Neural cell (in vitro differentiated cells): ENCODE results near the gene OXCT1. TPM values are rescaled to one million over a fixed set of nuclear protein-coding genes. Genes with fewer than 3 reads are reported as not detected.

Source experiments
- H2AFZ ChIP-seq: fragments of 200-600, 300-800 bp; sonication (generic), shearing (Covaris generic); 2 replicates; pipeline ENCODE4 v1.6.0; 2014; ENCODE audit warnings: low read depth, mild to moderate bottlenecking, antibody characterized with exemption, low read length, moderate library complexity
- H3F3A ChIP-seq: fragments of 200-600 bp; shearing (Covaris generic); 2 replicates; pipeline ENCODE4 v1.6.1; 2016; ENCODE audit warnings: mild to moderate bottlenecking, moderate library complexity, mixed read lengths, antibody characterized with exemption, low read length; ENCODE audit not compliant: insufficient read depth, poor library complexity, severe bottlenecking
- H3K27ac ChIP-seq: fragments of 200-600, 300-800 bp; sonication (generic), shearing (Covaris generic); 2 replicates; pipeline ENCODE4 v1.5.1; 2014; ENCODE audit warnings: mild to moderate bottlenecking, low read length, moderate library complexity
- H3K27me3 ChIP-seq: fragments of 300-800, 200-600 bp; sonication (generic), shearing (Covaris generic); 2 replicates; pipeline ENCODE4 v1.6.0; 2014; ENCODE audit warnings: mild to moderate bottlenecking, low read depth, low read length, moderate library complexity; ENCODE audit not compliant: insufficient read depth
- H3K36me3 ChIP-seq: fragments of 300-800, 200-600 bp; sonication (generic), shearing (Covaris generic); 2 replicates; pipeline ENCODE4 v1.5.1; 2014; ENCODE audit warnings: mild to moderate bottlenecking, antibody characterized with exemption, low read length, moderate library complexity; ENCODE audit not compliant: insufficient read depth
- H3K4me2 ChIP-seq: fragments of 300-800, 200-600 bp; sonication (generic), shearing (Covaris generic); 2 replicates; pipeline ENCODE4 v1.6.0; 2014; ENCODE audit warnings: mild to moderate bottlenecking, low read length
- H3K4me3 ChIP-seq: fragments of 300-800, 200-600 bp; sonication (generic), shearing (Covaris generic); 2 replicates; pipeline ENCODE4 v1.5.1; 2014; ENCODE audit warnings: mild to moderate bottlenecking, low read length, moderate library complexity
- H3K79me2 ChIP-seq: fragments of 200-600 bp; shearing (Covaris generic); replicated peaks from 2 replicates; pipeline ENCODE4 v1.6.0; 2014; ENCODE audit warnings: mild to moderate bottlenecking, low read length, moderate library complexity; ENCODE audit not compliant: insufficient read depth
- H3K9ac ChIP-seq: fragments of 300-800, 200-600 bp; sonication (generic), shearing (Covaris generic); 2 replicates; pipeline ENCODE4 v1.6.1; 2016; ENCODE audit warnings: mild to moderate bottlenecking, low read length, mixed read lengths
- H3K9me2 ChIP-seq: fragments of 200-600 bp; shearing (Covaris generic); 2 replicates; pipeline ENCODE4 v1.6.1; 2016; ENCODE audit warnings: mild to moderate bottlenecking, low read length, mixed read lengths; ENCODE audit not compliant: insufficient read depth
- H3K9me3 ChIP-seq: fragments of 200-600, 300-800 bp; sonication (generic), shearing (Covaris generic); 2 replicates; pipeline ENCODE4 v1.6.1; 2016; ENCODE audit warnings: mild to moderate bottlenecking, mixed run types, low read length, moderate library complexity, mixed read lengths
- H4K20me1 ChIP-seq: fragments of 200-600 bp; shearing (Covaris generic); 2 replicates; pipeline ENCODE4 v1.6.1; 2016; ENCODE audit warnings: mild to moderate bottlenecking, mixed run types; ENCODE audit not compliant: insufficient read depth
- EP300 ChIP-seq: fragments of 450-650 bp; conservative IDR thresholded peaks from 2 replicates; pipeline ENCODE4 v1.6.1; 2014; ENCODE audit warnings: antibody characterized with exemption, mild to moderate bottlenecking, moderate library complexity; ENCODE audit not compliant: poor library complexity, severe bottlenecking
- EZH2 ChIP-seq: fragments of 200-600, 300-800 bp; shearing (Covaris generic), sonication (generic); IDR thresholded peaks from 2 replicates; pipeline ENCODE4 v1.6.1; 2014; ENCODE audit warnings: antibody characterized with exemption, low read length, borderline replicate concordance, mild to moderate bottlenecking; ENCODE audit not compliant: insufficient read depth, poor library complexity, severe bottlenecking
- MXI1 ChIP-seq: fragments of 450-650 bp; conservative IDR thresholded peaks from 2 replicates; pipeline ENCODE4 v1.6.1; 2014; ENCODE audit warnings: antibody characterized with exemption, mild to moderate bottlenecking; ENCODE audit not compliant: poor library complexity, severe bottlenecking
- POLR2AphosphoS5 ChIP-seq: IDR thresholded peaks from 2 replicates; pipeline ENCODE4 v1.6.1; 2012
- RAD21 ChIP-seq: fragments of 450-650 bp; conservative IDR thresholded peaks from 2 replicates; pipeline ENCODE4 v1.6.1; 2014; ENCODE audit warnings: antibody characterized with exemption, mild to moderate bottlenecking, moderate library complexity
- REST ChIP-seq: IDR thresholded peaks from 2 replicates; pipeline ENCODE4 v1.6.1; 2012; ENCODE audit warnings: borderline replicate concordance
- SMC3 ChIP-seq: fragments of 450-650 bp; conservative IDR thresholded peaks from 2 replicates; pipeline ENCODE4 v1.6.1; 2014; ENCODE audit warnings: antibody characterized with exemption, mild to moderate bottlenecking, moderate library complexity; ENCODE audit not compliant: poor library complexity
- TAF1 ChIP-seq: IDR thresholded peaks from 2 replicates; pipeline ENCODE4 v1.6.1; 2012; ENCODE audit warnings: low read depth
- polyA plus RNA-seq: library from polyadenylated mRNA; depleted of rRNA; stranded (reverse); fragments of >200 nt; gene quantifications from 2 replicates; pipeline ENCODE4 v1.2.3, GENCODE V29; 2014
- TF ChIP-seq, protein P1 (sequence below): fragments of 450-650 bp; IDR thresholded peaks from 2 replicates; pipeline ENCODE4 v1.5.1; 2014; ENCODE audit warnings: antibody characterized with exemption, mild to moderate bottlenecking, moderate library complexity; ENCODE audit not compliant: poor library complexity, severe bottlenecking

The OXCT1 gene
- polyA plus RNA-seq, 1 donor from 2014 or later: 90.5 TPM

DNA sequence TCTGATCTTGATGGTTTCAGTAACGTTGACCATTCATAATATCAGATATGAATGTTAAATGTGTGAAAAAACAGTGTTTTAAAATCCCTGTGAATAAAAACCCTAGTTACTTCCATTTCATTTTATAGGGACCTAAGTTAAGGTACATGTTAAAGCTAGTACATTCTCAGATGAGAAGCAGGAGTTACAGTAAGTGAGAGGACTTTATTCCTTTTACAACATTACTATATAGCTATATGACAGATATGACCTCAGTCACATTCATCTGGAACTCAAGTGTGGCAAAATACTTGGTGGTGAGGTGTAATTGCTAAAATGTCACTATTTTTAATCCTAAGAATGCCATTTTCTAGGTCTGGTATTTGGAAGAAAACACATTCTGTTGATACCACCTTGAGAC is 96.4 kb downstream of the OXCT1 start:
- no peak overlapping the region for H3K27ac ChIP-seq
- H3K36me3 ChIP-seq: no peaks in the 10 kb centered on the region
- no peaks in the 10 kb centered on the region for H3K27me3 ChIP-seq
- no peak overlapping the region for H3K9ac ChIP-seq
- no peaks in the 10 kb centered on the region for H3K79me2 ChIP-seq
- no peaks in the 10 kb centered on the region for H4K20me1 ChIP-seq
- no peaks in the 10 kb centered on the region for H3K9me2 ChIP-seq
- TF ChIP-seq REST (no peak), RAD21 (no peak), EZH2 (no peak), SMC3 (no peak), POLR2AphosphoS5 (no peak), EP300 (no peak), MXI1 (no peak), TAF1 (no peak)
- TF ChIP-seq, protein P1, sequence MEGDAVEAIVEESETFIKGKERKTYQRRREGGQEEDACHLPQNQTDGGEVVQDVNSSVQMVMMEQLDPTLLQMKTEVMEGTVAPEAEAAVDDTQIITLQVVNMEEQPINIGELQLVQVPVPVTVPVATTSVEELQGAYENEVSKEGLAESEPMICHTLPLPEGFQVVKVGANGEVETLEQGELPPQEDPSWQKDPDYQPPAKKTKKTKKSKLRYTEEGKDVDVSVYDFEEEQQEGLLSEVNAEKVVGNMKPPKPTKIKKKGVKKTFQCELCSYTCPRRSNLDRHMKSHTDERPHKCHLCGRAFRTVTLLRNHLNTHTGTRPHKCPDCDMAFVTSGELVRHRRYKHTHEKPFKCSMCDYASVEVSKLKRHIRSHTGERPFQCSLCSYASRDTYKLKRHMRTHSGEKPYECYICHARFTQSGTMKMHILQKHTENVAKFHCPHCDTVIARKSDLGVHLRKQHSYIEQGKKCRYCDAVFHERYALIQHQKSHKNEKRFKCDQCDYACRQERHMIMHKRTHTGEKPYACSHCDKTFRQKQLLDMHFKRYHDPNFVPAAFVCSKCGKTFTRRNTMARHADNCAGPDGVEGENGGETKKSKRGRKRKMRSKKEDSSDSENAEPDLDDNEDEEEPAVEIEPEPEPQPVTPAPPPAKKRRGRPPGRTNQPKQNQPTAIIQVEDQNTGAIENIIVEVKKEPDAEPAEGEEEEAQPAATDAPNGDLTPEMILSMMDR: no peak
- H3K4me2 ChIP-seq: no peak overlapping the region
- no peaks in the 10 kb centered on the region for H3K9me3 ChIP-seq
- H3K4me3 ChIP-seq: no peak overlapping the region
- no peak overlapping the region for H2AFZ ChIP-seq
- H3F3A ChIP-seq: no peaks in the 10 kb centered on the region

- Histone ChIP-seq H3F3A (no peaks in the 10 kb centered on the region), H3K27me3 (no peaks in the 10 kb centered on the region), H3K4me3 (no peak overlapping the region), H3K27ac (no peak overlapping the region), H3K36me3 (no peaks in the 10 kb centered on the region), H3K9ac (no peak overlapping the region), H3K9me3 (no peaks in the 10 kb centered on the region), H3K4me2 (no peak overlapping the region), H3K79me2 (no peaks in the 10 kb centered on the region), H2AFZ (no peak overlapping the region), H4K20me1 (no peaks in the 10 kb centered on the region), H3K9me2 (no peaks in the 10 kb centered on the region)
- TF ChIP-seq, protein P1: no peak
- TF ChIP-seq SMC3: no peak
- no peak for TF ChIP-seq TAF1
- TF ChIP-seq REST: no peak
- no peak for TF ChIP-seq RAD21
- no peak for TF ChIP-seq MXI1
- TF ChIP-seq POLR2AphosphoS5: no peak
- no peak for TF ChIP-seq EZH2
- TF ChIP-seq EP300: no peak
Measured at GRCh38 chr5:41772785-41773442, 97.3 kb downstream of the OXCT1 start.
